ENCODE data around the gene GBX1.

Gene GBX1

DNA sequence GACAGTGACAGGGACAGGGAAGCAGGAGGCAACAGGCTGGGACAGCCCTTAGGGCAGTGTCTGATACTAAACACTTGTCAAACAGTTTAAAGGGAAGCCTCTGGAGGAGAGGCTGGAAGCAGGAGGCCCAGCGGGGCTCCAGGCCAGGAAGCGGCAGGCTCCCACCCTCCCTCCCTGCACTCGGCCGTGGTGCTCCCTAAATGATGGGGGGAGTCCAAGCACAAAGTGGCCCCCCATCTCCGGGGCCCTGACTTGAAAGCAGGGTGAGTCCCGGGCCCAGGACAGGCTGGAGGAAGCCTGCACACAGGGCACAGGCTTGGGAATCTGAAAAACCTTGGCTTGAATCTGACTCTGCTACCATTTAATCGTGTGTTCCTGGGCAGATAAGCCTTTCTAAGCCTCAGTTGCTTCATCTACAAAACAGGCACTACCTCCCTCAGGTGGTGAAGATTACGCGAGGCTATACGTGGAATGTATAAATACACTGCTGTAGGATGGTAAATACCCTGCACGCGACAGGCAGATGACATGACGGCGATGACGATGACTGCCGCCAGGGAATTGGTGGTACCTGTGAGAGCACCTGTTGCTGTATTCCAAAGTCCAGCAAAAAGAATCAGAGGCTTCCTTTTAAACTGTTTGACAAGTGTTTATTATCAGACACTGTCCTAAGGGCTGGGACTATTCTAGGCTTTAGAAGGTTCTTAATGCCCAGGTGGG is 34.1 kb downstream of the GBX1 start:
- CTCF ChIA-PET = no interaction called here

GRCh38 chr7:151132461-151133205 is 34.9 kb downstream of the GBX1 start:
- TF ChIP-seq, protein P1, sequence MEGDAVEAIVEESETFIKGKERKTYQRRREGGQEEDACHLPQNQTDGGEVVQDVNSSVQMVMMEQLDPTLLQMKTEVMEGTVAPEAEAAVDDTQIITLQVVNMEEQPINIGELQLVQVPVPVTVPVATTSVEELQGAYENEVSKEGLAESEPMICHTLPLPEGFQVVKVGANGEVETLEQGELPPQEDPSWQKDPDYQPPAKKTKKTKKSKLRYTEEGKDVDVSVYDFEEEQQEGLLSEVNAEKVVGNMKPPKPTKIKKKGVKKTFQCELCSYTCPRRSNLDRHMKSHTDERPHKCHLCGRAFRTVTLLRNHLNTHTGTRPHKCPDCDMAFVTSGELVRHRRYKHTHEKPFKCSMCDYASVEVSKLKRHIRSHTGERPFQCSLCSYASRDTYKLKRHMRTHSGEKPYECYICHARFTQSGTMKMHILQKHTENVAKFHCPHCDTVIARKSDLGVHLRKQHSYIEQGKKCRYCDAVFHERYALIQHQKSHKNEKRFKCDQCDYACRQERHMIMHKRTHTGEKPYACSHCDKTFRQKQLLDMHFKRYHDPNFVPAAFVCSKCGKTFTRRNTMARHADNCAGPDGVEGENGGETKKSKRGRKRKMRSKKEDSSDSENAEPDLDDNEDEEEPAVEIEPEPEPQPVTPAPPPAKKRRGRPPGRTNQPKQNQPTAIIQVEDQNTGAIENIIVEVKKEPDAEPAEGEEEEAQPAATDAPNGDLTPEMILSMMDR (conservative IDR thresholded peaks at IDR 0.05; ENCODE audit: low read depth) = no peak
- H3K27ac ChIP-seq = no peak overlapping the region; the same call in 1 of the 2 replicates
- DNase-seq (ENCODE audit: low spot score) = no peak
- CTCF ChIA-PET = no interaction called here
- POLR2A ChIA-PET (ENCODE audit: low non-redundant PET) = no interaction called here

More for the DNA sequence above, 34.1 kb downstream of the GBX1 start:
- H3K27ac ChIP-seq = no peak overlapping the region
- POLR2A ChIA-PET (ENCODE audit: low non-redundant PET) = no interaction called here
- TF ChIP-seq, protein P1 (conservative IDR thresholded peaks at IDR 0.05; ENCODE audit: low read depth) = no peak
- DNase-seq (ENCODE audit: low spot score) = no peak

DNA sequence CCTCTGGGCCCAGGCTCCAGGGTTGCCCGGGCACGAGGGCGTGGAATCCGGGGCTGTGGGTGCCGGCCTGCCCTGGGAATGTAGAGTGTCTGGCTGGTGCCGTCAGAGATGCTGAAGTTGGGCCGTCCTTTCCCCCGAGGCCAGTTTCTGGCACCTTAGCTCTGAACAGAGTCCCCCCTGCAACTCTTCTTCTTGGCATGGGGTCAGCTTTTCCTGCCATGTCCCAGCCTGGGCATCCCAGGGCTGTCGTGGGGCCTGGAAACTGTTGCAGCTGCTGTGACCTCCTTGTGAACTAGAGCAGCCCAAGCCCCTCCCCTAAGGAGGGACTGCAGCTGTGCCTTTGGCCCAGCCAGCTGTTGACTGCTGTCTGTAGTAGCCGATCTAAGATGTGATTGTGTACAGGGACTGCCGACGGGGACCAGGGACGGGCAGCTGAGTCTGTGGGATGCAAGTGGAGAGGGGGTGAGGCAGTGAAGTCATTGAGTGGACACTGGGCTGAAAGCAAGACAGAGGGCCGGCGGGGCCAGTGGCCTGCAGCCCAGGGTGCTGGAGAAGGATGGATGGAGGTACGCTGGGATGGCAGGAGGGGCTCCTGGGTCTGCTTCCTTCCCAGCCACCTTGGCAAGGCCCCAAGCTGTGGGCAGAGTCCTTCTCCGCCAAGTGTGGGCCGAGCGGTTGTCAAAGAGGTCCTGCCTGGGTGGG is 35.8 kb downstream of the GBX1 start:
- CTCF ChIA-PET = interaction anchor here (0.6 kb wide), 1 partner anchor 10 kb away, joined by 3 read pairs; no protein-coding TSS in a partner anchor
- no peak for DNase-seq (ENCODE audit: low spot score)
- POLR2A ChIA-PET (ENCODE audit: low non-redundant PET) = no interaction called here
- no peak overlapping the region; the same call in 1 of the 2 replicates for H3K27ac ChIP-seq
- TF ChIP-seq, protein P1 (conservative IDR thresholded peaks at IDR 0.05; ENCODE audit: low read depth) = no peak

DNA sequence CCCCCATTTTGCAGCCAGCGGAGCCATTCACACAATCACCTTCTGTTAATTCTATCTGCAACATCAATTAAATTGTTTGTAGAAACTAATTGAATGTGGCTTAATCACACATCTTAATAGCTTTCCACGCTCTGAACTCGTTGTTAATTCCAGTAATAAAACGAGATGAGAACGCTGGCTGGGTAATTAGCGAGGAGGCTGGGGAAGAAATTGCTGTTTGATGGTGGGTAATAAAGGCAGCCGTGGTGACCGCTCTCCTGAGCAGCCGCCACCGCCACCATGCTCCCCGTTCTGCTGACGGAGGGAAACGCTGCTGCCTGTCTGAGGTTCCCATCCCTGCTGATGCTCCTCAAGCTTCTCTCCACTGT is 36.3 kb downstream of the GBX1 start:
- POLR2A ChIA-PET (ENCODE audit: low non-redundant PET) = no interaction called here
- DNase-seq (ENCODE audit: low spot score) = no peak
- H3K27ac ChIP-seq = no peak overlapping the region
- CTCF ChIA-PET = no interaction called here
- TF ChIP-seq, protein P1 (conservative IDR thresholded peaks at IDR 0.05; ENCODE audit: low read depth) = no peak

- POLR2A ChIA-PET (ENCODE audit: low non-redundant PET) = no interaction called here
- DNase-seq (ENCODE audit: low spot score) = no peak
- CTCF ChIA-PET = no interaction called here
- TF ChIP-seq, protein P1 (conservative IDR thresholded peaks at IDR 0.05; ENCODE audit: low read depth) = no peak
- peak overlapping the region; percentile 1; the same call in 1 of the 2 replicates for H3K27ac ChIP-seq
Measured at GRCh38 chr7:151130741-151131157, 36.7 kb downstream of the GBX1 start.

GRCh38 chr7:151129960-151130591 is 37.4 kb downstream of the GBX1 start:
- no peak for DNase-seq (ENCODE audit: low spot score)
- peak overlapping the region; percentile 1; the same call in 1 of the 2 replicates for H3K27ac ChIP-seq
- TF ChIP-seq, protein P1 (conservative IDR thresholded peaks at IDR 0.05; ENCODE audit: low read depth) = no peak
- POLR2A ChIA-PET (ENCODE audit: low non-redundant PET) = no interaction called here
- CTCF ChIA-PET = interaction anchor here (0.5 kb wide), 1 partner anchor 42 kb away, joined by 5 read pairs; no protein-coding TSS in a partner anchor

All from RWPE1 (cell line).